Hepatocyte (in vitro differentiated cells): Measurements from ENCODE around the gene NTSR1. TPM values are rescaled to one million over a fixed set of nuclear protein-coding genes. Genes with fewer than 3 reads are reported as not detected.

Experiments used
- DNase-seq: peaks from one replicate; pipeline ENCODE4 v3.0.0-alpha.2; 2016; ENCODE audit warnings: low spot score
- H2AFZ ChIP-seq: fragments of 200-600 bp; sonication (generic); 2 replicates; pipeline ENCODE4 v1.6.0; 2016; ENCODE audit warnings: antibody characterized with exemption, mild to moderate bottlenecking
- H3K27ac ChIP-seq: fragments of 200-600 bp; sonication (generic); 2 replicates; pipeline ENCODE4 v1.5.1; 2016; ENCODE audit warnings: mild to moderate bottlenecking
- H3K27me3 ChIP-seq: fragments of 200-600 bp; sonication (generic); 2 replicates; pipeline ENCODE4 v1.6.1; 2016
- H3K36me3 ChIP-seq: fragments of 200-600 bp; sonication (generic); replicated peaks from 2 replicates; pipeline ENCODE4 v1.5.1; 2016; ENCODE audit warnings: low read depth; ENCODE audit not compliant: insufficient read depth
- H3K4me1 ChIP-seq: fragments of 200-600 bp; sonication (generic); 2 replicates; pipeline ENCODE4 v1.5.1; 2016; ENCODE audit warnings: mild to moderate bottlenecking, moderate library complexity; ENCODE audit not compliant: insufficient read depth
- H3K4me2 ChIP-seq: fragments of 200-600 bp; sonication (generic); 2 replicates; pipeline ENCODE4 v1.6.0; 2016
- H3K4me3 ChIP-seq: fragments of 200-600 bp; sonication (generic); 2 replicates; pipeline ENCODE4 v1.5.1; 2016; ENCODE audit warnings: mild to moderate bottlenecking
- H3K79me2 ChIP-seq: fragments of 200-600 bp; sonication (generic); 2 replicates; pipeline ENCODE4 v1.6.0; 2017; ENCODE audit warnings: mild to moderate bottlenecking
- H3K9me2 ChIP-seq: fragments of 200-600 bp; sonication (generic); replicated peaks from 2 replicates; pipeline ENCODE4 v1.6.0; 2017; ENCODE audit warnings: mild to moderate bottlenecking; ENCODE audit not compliant: insufficient read depth
- H3K9me3 ChIP-seq: fragments of 200-600 bp; sonication (generic); 2 replicates; pipeline ENCODE4 v1.5.1; 2016; ENCODE audit warnings: low read depth, mild to moderate bottlenecking
- H4K20me1 ChIP-seq: fragments of 200-600 bp; sonication (generic); 2 replicates; pipeline ENCODE4 v1.6.0; 2016; ENCODE audit warnings: mild to moderate bottlenecking; ENCODE audit not compliant: insufficient read depth, poor library complexity, severe bottlenecking
- EZH2 ChIP-seq: fragments of 200-600 bp; sonication (generic); IDR thresholded peaks from 2 replicates; pipeline ENCODE4 v1.6.1; 2016; ENCODE audit warnings: antibody characterized with exemption, mild to moderate bottlenecking, borderline replicate concordance
- EZH2phosphoT487 ChIP-seq: fragments of 200-600 bp; sonication (generic); IDR thresholded peaks from one replicate; pipeline ENCODE4 v1.6.1; 2018; ENCODE audit warnings: antibody characterized with exemption, mild to moderate bottlenecking, low read depth, moderate library complexity; ENCODE audit not compliant: unreplicated experiment, severe bottlenecking
- WGBS: methylation state at CpG from one replicate; pipeline ENCODE4 v1.1.6; 2016; ENCODE audit warnings: low lambda C conversion rate; ENCODE audit errors: missing lambda C conversion rate; 5-methylcytosine and 5-hydroxymethylcytosine counted together
- polyA plus RNA-seq: library from polyadenylated mRNA; unstranded; fragments of >200 nt; fragmentation: Nextera tagmentation; extraction: Ambion mirVana; gene quantifications from 2 replicates; pipeline ENCODE4 v1.2.1, GENCODE V29; 2016
- total RNA-seq: library from RNA; depleted of rRNA; stranded (reverse); fragments of >200 nt; gene quantifications from 2 replicates; pipeline ENCODE4 v1.2.3, GENCODE V29; 2014
- TF ChIP-seq, protein P1 (sequence below): fragments of 200-600 bp; sonication (generic); IDR thresholded peaks from 2 replicates; pipeline ENCODE4 v1.5.1; 2016; ENCODE audit warnings: antibody characterized with exemption, mild to moderate bottlenecking; ENCODE audit not compliant: poor library complexity

The NTSR1 gene
- total and polyA plus RNA-seq, 2 experiments from 2014 or later: 0.37 TPM; not detected in 1

DNA sequence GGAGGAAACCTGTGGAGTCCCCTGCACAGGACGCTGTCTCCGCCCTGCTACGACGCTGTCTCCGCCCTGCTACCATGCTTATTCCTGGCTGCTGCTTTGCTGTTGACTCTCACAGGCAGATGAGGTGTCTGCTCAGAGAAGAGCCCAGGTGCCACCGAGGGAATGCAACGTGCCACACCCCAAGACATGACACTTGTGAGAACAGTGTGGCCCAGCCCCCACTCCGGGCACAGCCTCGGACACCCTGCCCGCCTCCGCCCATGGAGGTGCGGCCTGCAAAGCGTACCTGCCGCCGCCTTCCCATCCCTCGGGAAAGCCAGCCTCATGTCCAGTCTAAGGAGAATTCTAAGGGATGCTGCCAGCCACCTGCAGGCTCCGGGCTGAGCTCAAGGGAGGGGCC lies 72.1 kb downstream of the NTSR1 start:
- no peak overlapping the region for H2AFZ ChIP-seq
- WGBS: 88% methylated on average over 17 of the region's 17 CpGs
- TF ChIP-seq, protein P1, sequence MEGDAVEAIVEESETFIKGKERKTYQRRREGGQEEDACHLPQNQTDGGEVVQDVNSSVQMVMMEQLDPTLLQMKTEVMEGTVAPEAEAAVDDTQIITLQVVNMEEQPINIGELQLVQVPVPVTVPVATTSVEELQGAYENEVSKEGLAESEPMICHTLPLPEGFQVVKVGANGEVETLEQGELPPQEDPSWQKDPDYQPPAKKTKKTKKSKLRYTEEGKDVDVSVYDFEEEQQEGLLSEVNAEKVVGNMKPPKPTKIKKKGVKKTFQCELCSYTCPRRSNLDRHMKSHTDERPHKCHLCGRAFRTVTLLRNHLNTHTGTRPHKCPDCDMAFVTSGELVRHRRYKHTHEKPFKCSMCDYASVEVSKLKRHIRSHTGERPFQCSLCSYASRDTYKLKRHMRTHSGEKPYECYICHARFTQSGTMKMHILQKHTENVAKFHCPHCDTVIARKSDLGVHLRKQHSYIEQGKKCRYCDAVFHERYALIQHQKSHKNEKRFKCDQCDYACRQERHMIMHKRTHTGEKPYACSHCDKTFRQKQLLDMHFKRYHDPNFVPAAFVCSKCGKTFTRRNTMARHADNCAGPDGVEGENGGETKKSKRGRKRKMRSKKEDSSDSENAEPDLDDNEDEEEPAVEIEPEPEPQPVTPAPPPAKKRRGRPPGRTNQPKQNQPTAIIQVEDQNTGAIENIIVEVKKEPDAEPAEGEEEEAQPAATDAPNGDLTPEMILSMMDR: no peak
- TF ChIP-seq EZH2 (no peak), EZH2phosphoT487 (no peak)

DNA sequence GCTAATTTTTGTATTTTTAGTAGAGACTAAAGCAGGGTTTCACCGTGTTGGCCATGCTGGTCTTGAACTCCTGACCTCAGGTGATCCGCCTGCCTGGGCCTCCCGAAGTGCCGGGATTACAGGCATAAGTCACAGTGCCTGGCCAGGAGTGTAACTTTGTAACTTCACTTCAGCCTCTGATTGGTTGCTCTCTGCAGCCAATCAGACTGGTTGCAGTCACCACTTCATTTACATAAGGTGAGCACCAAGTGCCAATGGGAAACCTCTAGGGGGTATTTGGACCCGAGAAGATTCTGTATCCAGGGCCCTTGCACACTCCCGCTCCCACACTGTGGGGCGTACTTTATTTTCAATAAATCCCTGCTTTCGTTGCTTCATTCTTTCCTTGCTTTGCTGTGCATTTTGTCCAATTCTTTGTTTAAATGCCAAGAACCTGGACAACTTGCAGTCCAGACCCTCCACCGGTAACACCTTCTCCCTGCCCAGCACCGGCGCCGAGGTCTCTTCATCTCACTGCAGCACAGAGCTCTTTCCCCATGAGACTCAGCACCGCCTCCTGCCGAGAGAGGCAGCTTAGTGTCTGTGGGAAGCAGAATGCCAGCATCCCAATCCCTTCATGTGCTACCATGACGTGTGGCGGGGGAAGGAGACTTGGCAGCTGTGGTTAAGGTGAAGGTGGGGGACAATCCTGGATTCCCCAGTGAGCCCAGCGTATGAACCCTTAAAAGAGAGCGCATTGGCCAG lies 73.7 kb downstream of the NTSR1 start:
- WGBS: 82% methylated on average over 18 of the region's 18 CpGs
- Histone ChIP-seq H3K9me3 (no peaks in the 10 kb centered on the region), H3K4me3 (no peak overlapping the region), H3K4me1 (peaks cover 8% of the 10 kb centered on the region), H4K20me1 (no peaks in the 10 kb centered on the region), H3K79me2 (no peaks in the 10 kb centered on the region), H3K4me2 (no peak overlapping the region), H3K27ac (no peak overlapping the region), H2AFZ (no peak overlapping the region), H3K27me3 (no peaks in the 10 kb centered on the region), H3K9me2 (no peaks in the 10 kb centered on the region), H3K36me3 (no peaks in the 10 kb centered on the region)
- TF ChIP-seq EZH2: no peak
- TF ChIP-seq EZH2phosphoT487: no peak
- TF ChIP-seq, protein P1: no peak
- no peak for DNase-seq

More for the DNA sequence above, 72.1 kb downstream of the NTSR1 start:
- Histone ChIP-seq H3K9me2 (no peaks in the 10 kb centered on the region), H3K4me1 (peaks cover under 1% of the 10 kb centered on the region), H4K20me1 (no peaks in the 10 kb centered on the region), H3K27me3 (no peaks in the 10 kb centered on the region), H3K9me3 (no peaks in the 10 kb centered on the region), H3K27ac (no peak overlapping the region), H3K4me2 (no peak overlapping the region), H3K79me2 (no peaks in the 10 kb centered on the region), H3K4me3 (no peak overlapping the region), H3K36me3 (no peaks in the 10 kb centered on the region)
- no peak for DNase-seq

DNA sequence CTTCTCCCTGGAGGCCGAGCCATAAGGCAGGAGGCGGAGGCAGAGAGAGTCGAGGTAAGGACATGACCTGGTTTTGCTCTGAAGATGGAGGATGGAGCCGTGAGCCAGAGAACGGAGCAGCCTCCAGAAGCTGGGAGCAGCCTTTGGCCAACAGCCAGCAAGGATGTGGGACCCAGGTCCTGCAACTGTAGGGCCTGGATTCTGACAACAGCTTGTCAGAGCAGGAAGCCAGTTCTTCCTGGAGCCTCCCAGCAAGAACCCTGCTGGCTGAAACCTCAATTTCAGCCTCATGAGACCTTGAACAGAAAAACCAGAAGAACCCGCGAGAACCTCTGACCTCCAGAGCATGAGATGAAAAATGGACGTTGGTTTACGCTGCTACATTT lies 74.2 kb downstream of the NTSR1 start:
- Histone ChIP-seq H3K36me3 (no peaks in the 10 kb centered on the region), H4K20me1 (no peaks in the 10 kb centered on the region), H3K9me3 (no peaks in the 10 kb centered on the region), H2AFZ (no peak overlapping the region), H3K27me3 (no peaks in the 10 kb centered on the region), H3K4me3 (no peak overlapping the region), H3K4me2 (no peak overlapping the region), H3K4me1 (peaks cover 8% of the 10 kb centered on the region), H3K27ac (no peak overlapping the region), H3K9me2 (no peaks in the 10 kb centered on the region), H3K79me2 (no peaks in the 10 kb centered on the region)
- DNase-seq: no peak
- TF ChIP-seq EZH2: no peak
- TF ChIP-seq EZH2phosphoT487: no peak
- TF ChIP-seq, protein P1: no peak
- WGBS: 83% methylated on average over 9 of the region's 9 CpGs
